DND-41 (cell line): Measurements from ENCODE around the gene RBMS3.

Experiments used
- ATAC-seq: fragments of 200-7000 bp; cut with Tn5 transposase; 3 replicates; pipeline ENCODE4 v1.9.1; 2021; ENCODE audit warnings: low read depth; ENCODE audit not compliant: insufficient read depth
- DNase-seq: peaks from one replicate; pipeline ENCODE4 v3.0.0-alpha.2; 2020
- H2AFZ ChIP-seq: 2 replicates; pipeline ENCODE4 v1.6.0; 2012; ENCODE audit warnings: low read depth, low read length
- H3K27ac ChIP-seq: 2 replicates; pipeline ENCODE4 v1.5.1; 2012; ENCODE audit warnings: low read length, inconsistent platforms
- H3K27me3 ChIP-seq: fragments of 200-600 bp; sonication (generic); 2 replicates; pipeline ENCODE4 v1.6.0; 2012; ENCODE audit warnings: low read length, mild to moderate bottlenecking, inconsistent platforms; ENCODE audit not compliant: insufficient read depth, poor library complexity
- H3K36me3 ChIP-seq: 2 replicates; pipeline ENCODE4 v1.5.1; 2012; ENCODE audit warnings: low read length, inconsistent platforms; ENCODE audit not compliant: insufficient read depth
- H3K4me1 ChIP-seq: 2 replicates; pipeline ENCODE4 v1.5.1; 2012; ENCODE audit warnings: mild to moderate bottlenecking, low read length; ENCODE audit not compliant: insufficient read depth
- H3K4me2 ChIP-seq: 2 replicates; pipeline ENCODE4 v1.6.0; 2012; ENCODE audit warnings: mild to moderate bottlenecking, moderate library complexity, low read length, inconsistent platforms; ENCODE audit not compliant: insufficient read depth
- H3K4me3 ChIP-seq, 2 experiments: fragments of 200-600 bp in 1 of 2; shearing (Covaris generic) in 1 of 2; 2 replicates each; pipeline ENCODE4 v1.5.1; 2012 to 2016; ENCODE audit warnings: inconsistent platforms in 2 of 2, low read length in 2 of 2, mild to moderate bottlenecking in 2 of 2, low read depth in 1 of 2, moderate library complexity in 1 of 2
- H3K79me2 ChIP-seq: 2 replicates; pipeline ENCODE4 v1.6.0; 2012; ENCODE audit warnings: low read length, inconsistent platforms; ENCODE audit not compliant: insufficient read depth
- H3K9ac ChIP-seq: 2 replicates; pipeline ENCODE4 v1.6.0; 2012; ENCODE audit warnings: low read depth, mild to moderate bottlenecking, inconsistent platforms, low read length, moderate library complexity
- H3K9me3 ChIP-seq: 2 replicates; pipeline ENCODE4 v1.5.1; 2012; ENCODE audit warnings: low read length, moderate library complexity, mild to moderate bottlenecking, inconsistent platforms; ENCODE audit not compliant: insufficient read depth, severe bottlenecking
- H4K20me1 ChIP-seq: 2 replicates; pipeline ENCODE4 v1.6.0; 2012; ENCODE audit warnings: low read length; ENCODE audit not compliant: insufficient read depth
- EZH2 ChIP-seq: IDR thresholded peaks from 3 replicates; pipeline ENCODE4 v1.6.1; 2012; ENCODE audit warnings: borderline replicate concordance, low read depth, mild to moderate bottlenecking, moderate library complexity, low read length, inconsistent platforms; ENCODE audit not compliant: severe bottlenecking
- TF ChIP-seq, protein P1 (sequence below): IDR thresholded peaks from 2 replicates; pipeline ENCODE4 v1.5.1; 2012; ENCODE audit warnings: borderline replicate concordance, low read length, moderate library complexity, mild to moderate bottlenecking; ENCODE audit not compliant: poor library complexity, severe bottlenecking; ENCODE audit errors: extremely low read depth

RBMS3 gene

DNA sequence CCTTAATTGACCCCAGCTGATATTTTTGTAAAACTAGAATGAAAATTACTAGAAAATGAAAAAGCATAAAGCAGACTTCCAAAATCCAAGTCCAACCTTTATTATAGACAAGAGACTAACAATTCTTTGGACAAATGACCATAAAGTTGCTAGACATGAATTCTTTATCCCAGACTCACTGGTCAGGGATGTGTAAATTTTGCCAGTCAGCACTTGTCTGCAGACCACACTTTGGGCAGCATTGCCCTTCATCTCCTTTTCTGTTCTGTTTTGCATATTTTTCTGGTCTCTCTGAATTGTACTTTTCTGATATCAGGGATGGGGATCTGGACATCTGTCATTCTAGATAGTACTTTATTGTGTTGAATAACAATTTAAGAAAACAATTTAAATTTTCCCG, 10.1 kb upstream of the RBMS3 start:
- Histone ChIP-seq H3K9ac (no peak overlapping the region), H3K36me3 (no peaks in the 10 kb centered on the region), H3K4me3 (no peak overlapping the region), H3K4me1 (peaks cover 5% of the 10 kb centered on the region), H2AFZ (no peak overlapping the region), H3K4me2 (no peak overlapping the region), H4K20me1 (no peaks in the 10 kb centered on the region), H3K27me3 (no peaks in the 10 kb centered on the region), H3K79me2 (no peaks in the 10 kb centered on the region), H3K9me3 (no peaks in the 10 kb centered on the region), H3K27ac (no peak overlapping the region)
- TF ChIP-seq EZH2: no peak
- TF ChIP-seq, protein P1, sequence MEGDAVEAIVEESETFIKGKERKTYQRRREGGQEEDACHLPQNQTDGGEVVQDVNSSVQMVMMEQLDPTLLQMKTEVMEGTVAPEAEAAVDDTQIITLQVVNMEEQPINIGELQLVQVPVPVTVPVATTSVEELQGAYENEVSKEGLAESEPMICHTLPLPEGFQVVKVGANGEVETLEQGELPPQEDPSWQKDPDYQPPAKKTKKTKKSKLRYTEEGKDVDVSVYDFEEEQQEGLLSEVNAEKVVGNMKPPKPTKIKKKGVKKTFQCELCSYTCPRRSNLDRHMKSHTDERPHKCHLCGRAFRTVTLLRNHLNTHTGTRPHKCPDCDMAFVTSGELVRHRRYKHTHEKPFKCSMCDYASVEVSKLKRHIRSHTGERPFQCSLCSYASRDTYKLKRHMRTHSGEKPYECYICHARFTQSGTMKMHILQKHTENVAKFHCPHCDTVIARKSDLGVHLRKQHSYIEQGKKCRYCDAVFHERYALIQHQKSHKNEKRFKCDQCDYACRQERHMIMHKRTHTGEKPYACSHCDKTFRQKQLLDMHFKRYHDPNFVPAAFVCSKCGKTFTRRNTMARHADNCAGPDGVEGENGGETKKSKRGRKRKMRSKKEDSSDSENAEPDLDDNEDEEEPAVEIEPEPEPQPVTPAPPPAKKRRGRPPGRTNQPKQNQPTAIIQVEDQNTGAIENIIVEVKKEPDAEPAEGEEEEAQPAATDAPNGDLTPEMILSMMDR: no peak
- DNase-seq (no peak), ATAC-seq (no peak)

DNA sequence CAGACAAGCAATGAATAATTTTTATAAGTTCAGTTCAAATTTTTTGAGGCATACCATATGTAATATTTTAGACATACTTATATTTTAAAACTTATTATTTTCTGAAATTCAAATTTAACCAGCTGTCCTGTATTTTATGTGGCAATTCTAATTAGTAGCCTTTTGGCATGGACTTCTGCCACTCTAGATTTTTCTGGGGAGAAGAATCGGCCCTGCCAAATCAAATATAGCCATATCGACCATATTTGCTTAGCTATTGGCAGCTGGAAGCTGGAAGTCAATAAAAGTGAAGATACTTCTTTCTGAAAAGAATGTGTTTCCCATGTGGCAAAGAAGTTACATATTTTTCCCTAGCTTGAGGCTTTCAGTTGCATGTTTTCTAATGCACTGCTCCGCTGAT, 9.4 kb upstream of the RBMS3 start:
- H3K4me3 ChIP-seq: no peak overlapping the region
- TF ChIP-seq, protein P1: no peak
- no peak for TF ChIP-seq EZH2
- H4K20me1 ChIP-seq: no peaks in the 10 kb centered on the region
- H3K79me2 ChIP-seq: no peaks in the 10 kb centered on the region
- H3K9me3 ChIP-seq: no peaks in the 10 kb centered on the region
- no peak overlapping the region for H3K9ac ChIP-seq
- H3K27ac ChIP-seq: no peak overlapping the region
- H3K27me3 ChIP-seq: no peaks in the 10 kb centered on the region
- peaks cover 5% of the 10 kb centered on the region for H3K4me1 ChIP-seq
- H3K4me2 ChIP-seq: no peak overlapping the region
- H2AFZ ChIP-seq: no peak overlapping the region
- ATAC-seq (no peak), DNase-seq (no peak)
- no peaks in the 10 kb centered on the region for H3K36me3 ChIP-seq

DNA sequence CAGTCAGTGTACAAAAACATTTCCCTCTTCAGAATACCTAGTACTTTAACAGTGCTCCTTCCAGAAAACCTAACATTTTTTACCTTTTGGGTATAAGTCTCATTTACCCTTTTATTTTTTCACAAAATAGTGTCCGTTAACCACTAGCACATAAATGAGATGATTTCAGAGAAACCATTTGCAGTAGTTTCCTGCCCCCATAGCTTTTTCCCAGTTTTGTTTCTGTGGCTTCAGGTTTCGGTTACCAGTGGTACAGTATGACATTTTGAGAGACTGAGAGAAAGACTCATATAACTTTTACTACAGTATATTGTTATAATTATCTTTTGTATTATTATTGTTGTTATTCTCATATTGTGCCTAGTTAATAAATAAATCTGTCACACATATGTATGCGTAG, 6.2 kb upstream of the RBMS3 start:
- Histone ChIP-seq H3K79me2 (no peaks in the 10 kb centered on the region), H3K27ac (no peak overlapping the region), H2AFZ (no peak overlapping the region), H3K9me3 (no peaks in the 10 kb centered on the region), H3K36me3 (no peaks in the 10 kb centered on the region), H3K9ac (no peak overlapping the region), H3K4me1 (peaks cover 5% of the 10 kb centered on the region), H4K20me1 (no peaks in the 10 kb centered on the region), H3K27me3 (no peaks in the 10 kb centered on the region), H3K4me2 (no peak overlapping the region), H3K4me3 (no peak overlapping the region)
- ATAC-seq: no peak
- TF ChIP-seq, protein P1: no peak
- DNase-seq: no peak

DNA sequence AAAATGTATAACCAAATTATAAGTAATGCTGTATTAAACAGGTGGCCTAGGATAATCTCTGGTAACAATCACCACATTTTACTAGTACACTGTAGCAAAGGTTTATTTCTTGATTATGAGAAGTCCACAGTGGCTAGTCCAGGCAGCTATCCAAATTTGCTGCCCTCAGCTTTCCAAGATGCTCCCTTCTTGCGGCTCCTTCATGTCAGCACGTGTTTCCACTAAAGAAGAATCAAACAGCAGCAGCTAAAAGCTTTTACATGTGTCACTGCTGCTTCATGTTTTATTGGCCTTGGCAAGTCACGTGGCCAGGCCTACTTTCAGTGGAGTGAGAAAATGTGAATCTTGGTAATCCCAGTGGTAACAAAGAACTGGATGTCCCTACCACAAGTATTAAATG, 5.6 kb upstream of the RBMS3 start:
- no peak overlapping the region for H2AFZ ChIP-seq
- H3K4me2 ChIP-seq: no peak overlapping the region
- no peak for ATAC-seq
- TF ChIP-seq EZH2: no peak
- TF ChIP-seq, protein P1: no peak
- H3K36me3 ChIP-seq: no peaks in the 10 kb centered on the region
- no peak overlapping the region for H3K9ac ChIP-seq
- no peaks in the 10 kb centered on the region for H4K20me1 ChIP-seq
- no peak for DNase-seq
- H3K27me3 ChIP-seq: no peaks in the 10 kb centered on the region
- H3K9me3 ChIP-seq: no peaks in the 10 kb centered on the region
- H3K27ac ChIP-seq: no peak overlapping the region
- H3K4me1 ChIP-seq: peaks cover 5% of the 10 kb centered on the region
- no peaks in the 10 kb centered on the region for H3K79me2 ChIP-seq
- no peak overlapping the region for H3K4me3 ChIP-seq
